ENCODE measurements around the gene MACROD2.
A peak's percentile ranks its signal among the peaks of the same experiment; 100 is the strongest.
"Not testable (repeated sequence)": the region's sequence is repeated elsewhere in the genome, so short reads cannot be mapped to it uniquely, and the experiment has no call there.

The MACROD2 gene

GRCh38 chr20:15370370-15370769 lies 1375.1 kb downstream of the MACROD2 start:
- DNase-seq (ENCODE audit: low read depth), result no peak

- DNase-seq (ENCODE audit: low read depth), result no peak
Observed at GRCh38 chr20:15374682-15375081, 1379.4 kb downstream of the MACROD2 start.

GRCh38 chr20:15375836-15376235 lies 1380.5 kb downstream of the MACROD2 start:
- DNase-seq (ENCODE audit: low read depth), result no peak

- DNase-seq (ENCODE audit: low read depth), result not testable (repeated sequence)
Observed at GRCh38 chr20:15377603-15378002, 1382.3 kb downstream of the MACROD2 start.

- DNase-seq (ENCODE audit: low read depth), result no peak
Observed at GRCh38 chr20:15378151-15378550, 1382.8 kb downstream of the MACROD2 start.

GRCh38 chr20:15379681-15380296 lies 1384.5 kb downstream of the MACROD2 start:
- no peak for DNase-seq (ENCODE audit: low read depth)

GRCh38 chr20:15380770-15381169 lies 1385.5 kb downstream of the MACROD2 start:
- no peak for DNase-seq (ENCODE audit: low read depth)

GRCh38 chr20:15387228-15387627 lies 1391.9 kb downstream of the MACROD2 start:
- DNase-seq (ENCODE audit: low read depth), result no peak

- no peak for DNase-seq (ENCODE audit: low read depth)
Observed at GRCh38 chr20:15395457-15395856, 1400.1 kb downstream of the MACROD2 start.

GRCh38 chr20:15396026-15396425 lies 1400.7 kb downstream of the MACROD2 start:
- DNase-seq (ENCODE audit: low read depth), result no peak

- DNase-seq (ENCODE audit: low read depth), result no peak
Observed at GRCh38 chr20:15396900-15397299, 1401.6 kb downstream of the MACROD2 start.

GRCh38 chr20:15399781-15400180 lies 1404.5 kb downstream of the MACROD2 start:
- no peak for DNase-seq (ENCODE audit: low read depth)

GRCh38 chr20:15406072-15406471 lies 1410.8 kb downstream of the MACROD2 start:
- DNase-seq (ENCODE audit: low read depth), result peak; percentile 2

GRCh38 chr20:15411781-15412180 lies 1416.5 kb downstream of the MACROD2 start:
- DNase-seq (ENCODE audit: low read depth), result no peak

- DNase-seq (ENCODE audit: low read depth), result no peak
Observed at GRCh38 chr20:15415908-15416307, 1420.6 kb downstream of the MACROD2 start.

- DNase-seq (ENCODE audit: low read depth), result no peak
Observed at GRCh38 chr20:15419856-15420255, 1424.5 kb downstream of the MACROD2 start.

- no peak for DNase-seq (ENCODE audit: low read depth)
Observed at GRCh38 chr20:15422966-15423365, 1427.7 kb downstream of the MACROD2 start.

- DNase-seq (ENCODE audit: low read depth), result no peak
Observed at GRCh38 chr20:15439551-15439950, 1444.2 kb downstream of the MACROD2 start.

- no peak for DNase-seq (ENCODE audit: low read depth)
Observed at GRCh38 chr20:15440049-15440820, 1444.9 kb downstream of the MACROD2 start.

- DNase-seq (ENCODE audit: low read depth), result no peak
Observed at GRCh38 chr20:15445056-15445840, 1449.9 kb downstream of the MACROD2 start.

- DNase-seq (ENCODE audit: low read depth), result no peak
Observed at GRCh38 chr20:15446373-15446772, 1451.1 kb downstream of the MACROD2 start.

GRCh38 chr20:15447549-15447948 lies 1452.2 kb downstream of the MACROD2 start:
- DNase-seq (ENCODE audit: low read depth), result no peak

- DNase-seq (ENCODE audit: low read depth), result no peak
Observed at GRCh38 chr20:15449061-15449460, 1453.7 kb downstream of the MACROD2 start.

Measured in GM04504 (cell line).